Pancreas (tissue), 10 donors: Measurements from ENCODE around the gene NCK2. TPM values are rescaled to one million over a fixed set of nuclear protein-coding genes. Genes with fewer than 3 reads are reported as not detected.

Experiments used
- ATAC-seq, 4 donors: fragments of 200-7000 bp; cut with Tn5 transposase; one replicate each; pipeline versions ENCODE4 v1.8.0 to v1.9.1; 2020; ENCODE audit warnings: mild to moderate bottlenecking in 4 of 4, moderate library complexity in 4 of 4
- DNase-seq, 6 donors: peaks; one replicate each; pipeline ENCODE4 v3.0.0-alpha.2; 2020
- FAIRE-seq: peaks from 2 replicates; lab custom pipeline; 2012; peaks lifted over from hg19 to GRCh38; lab: Jason Lieb, UNC
- H3K27ac ChIP-seq, 4 donors: fragments of 200-600 bp; sonication (generic); 1 replicate in 3 of 4; 2 replicates in 1 of 4; pipeline versions ENCODE4 v1.5.0 to v1.8.0; 2020
- H3K27me3 ChIP-seq, 4 donors: fragments of 200-600 bp; one replicate each; pipeline ENCODE4 v1.8.0; 2021
- H3K36me3 ChIP-seq, 3 donors: fragments of 200-600 bp; sonication (generic) in 1 of 3; one replicate each; pipeline versions ENCODE4 v1.5.0 to v1.8.0; 2020 to 2021
- H3K4me1 ChIP-seq, 3 donors: fragments of 200-600 bp; one replicate each; pipeline ENCODE4 v1.8.0; 2021
- H3K4me3 ChIP-seq, 4 donors: fragments of 200-600 bp; sonication (generic) in 2 of 4; one replicate each; pipeline versions ENCODE4 v1.5.0 to v1.8.0; 2020 to 2021
- H3K9me3 ChIP-seq, 4 donors: fragments of 200-600 bp; one replicate each; pipeline ENCODE4 v1.8.0; 2021
- WGBS, 2 donors: extraction: QIAGEN DNeasy Blood & Tissue Kit; methylation state at CpG; one replicate each; pipeline ENCODE4 v1.1.7; 2013; 5-methylcytosine and 5-hydroxymethylcytosine counted together
- intact Hi-C, 3 donors: fragments of 100-400 bp; cut with DNase I; formaldehyde crosslinking; loops; one replicate each; pipeline versions ENCODE4 v1.11.1 to v1.14.2; 2022
- polyA plus RNA-seq, 2 donors: library from polyadenylated mRNA; stranded (reverse); fragments of 200-250 nt; gene quantifications; one replicate each; pipeline ENCODE4 v1.2.3, GENCODE V29; 2013
- total RNA-seq, 6 donors: library from RNA; stranded (reverse); fragmentation: NEBNext Ultra II Directional in 4 of 6; extraction: Animal tissue kit (Norgen Biotek cat#: 25700) in 4 of 6; gene quantifications; one replicate each; pipeline versions ENCODE4 v1.2.1 to v1.2.4, GENCODE V29; 2021 to 2023
- TF ChIP-seq, protein P1 (sequence below), 4 donors: fragments of 200-600 bp; sonication (generic) in 3 of 4; IDR thresholded peaks; one replicate each; pipeline versions ENCODE4 v1.5.0 to v1.8.0; 2021; ENCODE audit warnings: antibody characterized with exemption in 4 of 4
- donor health status: healthy with polysubstance abuse.
- donor health status: DM: no; HTN: no; CAD: no; lungs with moderate emphysema.
- donor health status: DM: no; HTN: no; CAD: no.
- donor health status: control.
- donor health status: control.
- donor health status: Bipolar disorder and iron deficiency.
- donor health status: DM: yes; HTN: yes; CAD: no.
- donor health status: DM: no; HTN: no; CAD: no.
- donor health status: DM: no; HTN: no; CAD: no.
- donor health status: DM: yes; HTN: yes; CAD: no.

NCK2 gene
- total and polyA plus RNA-seq, 8 donors: 28.4 to 57.6 (median 31.2) TPM

DNA sequence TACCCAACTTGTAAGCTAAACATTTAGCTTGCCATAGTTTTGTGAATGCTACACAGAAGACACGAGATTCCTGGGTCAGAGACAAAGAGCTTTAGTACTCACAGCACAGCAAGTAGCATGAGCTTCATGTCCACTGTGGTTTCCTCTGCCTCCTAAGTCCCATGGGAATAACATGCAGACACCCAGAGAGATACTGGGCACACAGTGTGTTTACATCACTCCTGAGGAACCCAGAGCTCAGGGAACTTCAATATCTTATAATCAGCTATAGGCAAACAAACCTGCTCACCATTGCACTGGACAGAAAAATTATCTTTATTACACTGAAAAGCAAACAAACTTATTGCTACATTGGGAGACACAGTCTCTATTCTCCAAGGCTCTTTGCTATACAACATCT is 14.5 kb upstream of the NCK2 start:
- ATAC-seq: no peak
- H3K36me3 ChIP-seq: no peaks in the 10 kb centered on the region
- H3K27me3 ChIP-seq: no peaks in the 10 kb centered on the region
- H3K4me1 ChIP-seq: no peaks in the 10 kb centered on the region
- intact Hi-C loops: no loop called here
- no peak overlapping the region for H3K27ac ChIP-seq
- TF ChIP-seq, protein P1, sequence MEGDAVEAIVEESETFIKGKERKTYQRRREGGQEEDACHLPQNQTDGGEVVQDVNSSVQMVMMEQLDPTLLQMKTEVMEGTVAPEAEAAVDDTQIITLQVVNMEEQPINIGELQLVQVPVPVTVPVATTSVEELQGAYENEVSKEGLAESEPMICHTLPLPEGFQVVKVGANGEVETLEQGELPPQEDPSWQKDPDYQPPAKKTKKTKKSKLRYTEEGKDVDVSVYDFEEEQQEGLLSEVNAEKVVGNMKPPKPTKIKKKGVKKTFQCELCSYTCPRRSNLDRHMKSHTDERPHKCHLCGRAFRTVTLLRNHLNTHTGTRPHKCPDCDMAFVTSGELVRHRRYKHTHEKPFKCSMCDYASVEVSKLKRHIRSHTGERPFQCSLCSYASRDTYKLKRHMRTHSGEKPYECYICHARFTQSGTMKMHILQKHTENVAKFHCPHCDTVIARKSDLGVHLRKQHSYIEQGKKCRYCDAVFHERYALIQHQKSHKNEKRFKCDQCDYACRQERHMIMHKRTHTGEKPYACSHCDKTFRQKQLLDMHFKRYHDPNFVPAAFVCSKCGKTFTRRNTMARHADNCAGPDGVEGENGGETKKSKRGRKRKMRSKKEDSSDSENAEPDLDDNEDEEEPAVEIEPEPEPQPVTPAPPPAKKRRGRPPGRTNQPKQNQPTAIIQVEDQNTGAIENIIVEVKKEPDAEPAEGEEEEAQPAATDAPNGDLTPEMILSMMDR (IDR thresholded peaks at IDR 0.05): no peak
- no peaks in the 10 kb centered on the region for H3K9me3 ChIP-seq
- DNase-seq: no peak
- H3K4me3 ChIP-seq: no peak overlapping the region
- no peak for FAIRE-seq
- 73 to 79% methylated on average over 1 of the region's 1 CpG for WGBS, 2 donors

DNA sequence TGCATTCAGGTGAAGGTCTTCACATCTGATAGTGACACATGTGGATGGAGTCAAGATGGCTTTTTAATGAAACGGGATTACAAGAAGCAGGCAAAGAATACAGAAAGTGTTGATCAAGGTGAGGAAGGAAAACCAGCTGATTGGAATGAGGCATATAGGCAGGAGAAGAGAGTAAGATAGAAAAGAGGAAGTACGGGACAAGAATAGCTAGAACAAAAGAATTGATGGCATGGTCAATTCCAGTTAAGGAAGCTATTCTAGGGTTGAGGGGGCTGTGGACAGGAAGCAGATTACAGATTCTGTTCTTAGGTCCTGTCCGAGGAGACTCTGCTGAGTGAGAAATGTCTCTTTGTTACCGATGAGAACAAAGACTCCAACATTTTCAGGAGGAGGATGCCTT is 13.2 kb upstream of the NCK2 start:
- no peaks in the 10 kb centered on the region for H3K27me3 ChIP-seq
- DNase-seq (no peak), ATAC-seq (no peak), FAIRE-seq (no peak)
- 75 to 81% methylated on average over 4 of the region's 4 CpGs for WGBS, 2 donors
- H3K27ac ChIP-seq: no peak overlapping the region
- TF ChIP-seq, protein P1 (IDR thresholded peaks at IDR 0.05): no peak
- no peaks in the 10 kb centered on the region for H3K36me3 ChIP-seq
- H3K9me3 ChIP-seq: no peaks in the 10 kb centered on the region
- intact Hi-C loops: no loop called here
- H3K4me3 ChIP-seq: no peak overlapping the region
- H3K4me1 ChIP-seq: no peaks in the 10 kb centered on the region

DNA sequence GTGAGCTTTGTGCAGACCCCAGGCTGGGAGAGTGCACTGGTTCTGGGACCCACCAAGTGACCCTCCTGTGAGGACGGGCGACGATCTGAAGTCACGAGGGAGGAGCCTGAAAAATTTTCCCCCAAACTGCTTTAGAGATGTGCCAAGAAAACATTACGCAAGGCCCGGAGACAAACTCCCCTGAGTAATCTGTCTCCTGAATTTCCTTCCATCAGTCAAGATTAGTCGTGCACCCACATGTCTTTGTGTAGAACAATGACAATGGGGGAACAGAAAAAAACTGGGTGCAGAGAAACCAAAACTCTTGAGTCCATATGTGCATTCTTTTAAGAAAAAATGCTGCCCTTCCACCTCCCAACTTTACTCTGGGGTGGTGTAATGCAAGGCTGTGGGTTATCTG is 12.6 kb upstream of the NCK2 start:
- no peak for ATAC-seq
- H3K4me1 ChIP-seq: no peaks in the 10 kb centered on the region
- no peak overlapping the region for H3K27ac ChIP-seq
- intact Hi-C loops: no loop called here
- TF ChIP-seq, protein P1 (IDR thresholded peaks at IDR 0.05): no peak
- H3K36me3 ChIP-seq: no peaks in the 10 kb centered on the region
- H3K4me3 ChIP-seq: no peak overlapping the region
- no peaks in the 10 kb centered on the region for H3K27me3 ChIP-seq
- no peaks in the 10 kb centered on the region for H3K9me3 ChIP-seq
- no peak for FAIRE-seq
- 61% methylated on average over 7 of the region's 7 CpGs for WGBS, 2 donors
- no peak for DNase-seq

DNA sequence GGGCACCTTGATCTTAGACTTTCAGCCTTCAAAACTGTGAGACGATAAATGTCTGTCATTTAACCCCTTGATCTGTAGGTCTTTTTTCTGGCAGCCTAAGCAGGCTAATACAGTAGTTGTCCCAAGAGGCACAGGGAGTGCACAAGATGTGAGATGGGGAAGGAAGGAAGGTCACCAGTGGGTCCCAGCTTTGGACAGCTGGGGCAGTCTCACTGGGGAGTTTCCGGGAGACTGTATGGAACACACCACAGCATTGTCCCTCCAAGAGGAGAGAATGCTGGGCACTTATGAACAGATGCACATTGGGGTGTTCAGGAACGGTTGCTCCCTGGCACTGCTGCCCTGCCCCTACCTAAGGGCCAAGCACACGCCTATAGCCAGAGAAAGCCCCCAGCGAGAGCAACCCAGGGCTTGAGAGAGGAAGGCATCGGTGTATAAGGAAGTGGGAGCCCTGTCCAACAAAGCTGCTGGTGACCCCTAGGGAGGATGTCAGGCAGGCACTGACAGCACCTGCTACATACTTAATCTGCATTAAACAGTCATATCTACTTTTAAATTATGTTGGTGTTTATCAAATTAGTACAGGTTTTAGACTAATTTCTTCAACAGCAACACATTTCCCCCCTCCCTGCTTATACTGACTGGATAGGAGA is 11.6 kb upstream of the NCK2 start:
- TF ChIP-seq, protein P1 (IDR thresholded peaks at IDR 0.05): no peak
- Histone ChIP-seq H3K9me3 (no peaks in the 10 kb centered on the region), H3K4me3 (no peak overlapping the region), H3K4me1 (no peaks in the 10 kb centered on the region), H3K27me3 (no peaks in the 10 kb centered on the region), H3K36me3 (no peaks in the 10 kb centered on the region), H3K27ac (no peak overlapping the region)
- DNase-seq: no peak
- intact Hi-C loops: no loop called here
- no peak for FAIRE-seq
- WGBS, 2 donors: 65 to 71% methylated on average over 6 of the region's 6 CpGs
- ATAC-seq: no peak

DNA sequence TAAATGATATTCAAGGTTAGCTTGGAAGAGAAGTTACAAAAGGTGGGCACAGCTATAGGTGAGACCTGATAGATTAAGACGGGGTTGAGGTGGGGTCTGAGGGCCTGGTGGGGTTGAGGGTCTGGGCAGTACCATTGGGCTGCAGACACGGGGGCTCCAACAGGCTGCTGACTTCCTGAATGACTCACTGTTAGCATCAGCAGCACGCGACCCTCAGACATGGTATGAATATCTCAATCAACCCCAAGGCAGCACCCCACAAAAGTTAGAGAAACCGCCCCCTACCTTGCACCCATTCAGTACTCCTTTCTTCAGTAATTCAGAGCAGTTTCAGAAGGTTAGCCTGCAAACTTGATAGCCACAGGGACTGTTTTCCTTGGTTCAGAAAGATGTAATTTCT is 10.8 kb upstream of the NCK2 start:
- intact Hi-C loops: no loop called here
- Histone ChIP-seq H3K4me1 (peaks cover 0 to 2% (median 0%) of the 10 kb centered on the region in 3 donors), H3K27ac (no peak overlapping the region), H3K27me3 (no peaks in the 10 kb centered on the region), H3K9me3 (no peaks in the 10 kb centered on the region), H3K4me3 (no peak overlapping the region), H3K36me3 (no peaks in the 10 kb centered on the region)
- WGBS, 2 donors: 90 to 96% methylated on average over 5 of the region's 5 CpGs
- ATAC-seq (no peak), DNase-seq (no peak), FAIRE-seq (no peak)
- TF ChIP-seq, protein P1 (IDR thresholded peaks at IDR 0.05): no peak
